ENCODE data around the gene SSH3. TPM values are rescaled to one million over a fixed set of nuclear protein-coding genes. Genes with fewer than 3 reads are reported as not detected.

The SSH3 gene
- polyA plus RNA-seq, 1 donor from 2014 or later: 0.89 TPM

DNA sequence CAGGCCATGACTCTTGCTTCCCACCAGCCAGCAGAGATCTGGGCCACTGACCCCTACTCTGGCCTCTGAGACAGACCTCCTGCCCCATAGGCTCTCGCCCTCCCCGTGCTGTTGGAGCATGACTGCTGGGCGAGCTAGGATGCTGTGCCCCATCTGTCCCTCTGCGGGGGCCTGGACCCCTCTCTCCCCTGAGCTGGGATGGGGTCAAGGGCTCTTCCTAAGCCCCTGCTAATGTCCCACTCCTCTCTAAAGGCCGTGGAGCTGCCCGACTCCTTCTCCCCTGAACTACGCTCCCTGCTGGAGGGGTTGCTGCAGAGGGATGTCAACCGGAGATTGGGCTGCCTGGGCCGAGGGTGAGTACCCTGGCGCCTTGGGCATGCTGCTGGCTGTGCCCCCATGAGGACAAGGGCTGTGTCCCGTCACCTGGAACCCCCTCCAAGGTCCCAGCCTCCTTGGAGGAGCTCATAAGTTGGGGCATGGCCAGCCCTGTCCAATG, 20.4 kb upstream of the SSH3 start:
- Histone ChIP-seq H3K4me2 (ENCODE audit: low read length) (no peak overlapping the region), H3K36me3 (ENCODE audit: insufficient read depth, low read length) (no peaks in the 10 kb centered on the region), H3K9me2 (ENCODE audit: insufficient read depth, low read length) (no peaks in the 10 kb centered on the region), H4K20me1 (ENCODE audit: insufficient read depth) (no peaks in the 10 kb centered on the region), H3K27ac (ENCODE audit: low read length) (no peak overlapping the region), H3K9me3 (ENCODE audit: low read length) (no peaks in the 10 kb centered on the region), H2AFZ (ENCODE audit: low read depth, low read length) (no peak overlapping the region), H3F3A (ENCODE audit: insufficient read depth, low read length, poor library complexity, severe bottlenecking) (peaks cover 6% of the 10 kb centered on the region), H3K79me2 (replicated peaks; ENCODE audit: insufficient read depth, low read length) (no peaks in the 10 kb centered on the region), H3K9ac (ENCODE audit: low read length) (no peak overlapping the region), H3K27me3 (ENCODE audit: insufficient read depth, low read depth, low read length) (no peaks in the 10 kb centered on the region), H3K4me3 (ENCODE audit: low read length) (no peak overlapping the region)
- TF ChIP-seq EZH2 (IDR thresholded peaks at IDR 0.05; ENCODE audit: borderline replicate concordance, insufficient read depth, low read length, poor library complexity, severe bottlenecking) (no peak), TAF1 (IDR thresholded peaks at IDR 0.05; ENCODE audit: low read depth) (no peak), MXI1 (conservative IDR thresholded peaks at IDR 0.05; ENCODE audit: poor library complexity, severe bottlenecking) (no peak), EP300 (conservative IDR thresholded peaks at IDR 0.05; ENCODE audit: poor library complexity, severe bottlenecking) (no peak), RAD21 (conservative IDR thresholded peaks at IDR 0.05) (no peak), POLR2AphosphoS5 (IDR thresholded peaks at IDR 0.05) (no peak), SMC3 (conservative IDR thresholded peaks at IDR 0.05; ENCODE audit: poor library complexity) (no peak), REST (IDR thresholded peaks at IDR 0.05; ENCODE audit: borderline replicate concordance) (no peak)
- TF ChIP-seq, protein P1, sequence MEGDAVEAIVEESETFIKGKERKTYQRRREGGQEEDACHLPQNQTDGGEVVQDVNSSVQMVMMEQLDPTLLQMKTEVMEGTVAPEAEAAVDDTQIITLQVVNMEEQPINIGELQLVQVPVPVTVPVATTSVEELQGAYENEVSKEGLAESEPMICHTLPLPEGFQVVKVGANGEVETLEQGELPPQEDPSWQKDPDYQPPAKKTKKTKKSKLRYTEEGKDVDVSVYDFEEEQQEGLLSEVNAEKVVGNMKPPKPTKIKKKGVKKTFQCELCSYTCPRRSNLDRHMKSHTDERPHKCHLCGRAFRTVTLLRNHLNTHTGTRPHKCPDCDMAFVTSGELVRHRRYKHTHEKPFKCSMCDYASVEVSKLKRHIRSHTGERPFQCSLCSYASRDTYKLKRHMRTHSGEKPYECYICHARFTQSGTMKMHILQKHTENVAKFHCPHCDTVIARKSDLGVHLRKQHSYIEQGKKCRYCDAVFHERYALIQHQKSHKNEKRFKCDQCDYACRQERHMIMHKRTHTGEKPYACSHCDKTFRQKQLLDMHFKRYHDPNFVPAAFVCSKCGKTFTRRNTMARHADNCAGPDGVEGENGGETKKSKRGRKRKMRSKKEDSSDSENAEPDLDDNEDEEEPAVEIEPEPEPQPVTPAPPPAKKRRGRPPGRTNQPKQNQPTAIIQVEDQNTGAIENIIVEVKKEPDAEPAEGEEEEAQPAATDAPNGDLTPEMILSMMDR (IDR thresholded peaks at IDR 0.05; ENCODE audit: poor library complexity, severe bottlenecking): no peak

DNA sequence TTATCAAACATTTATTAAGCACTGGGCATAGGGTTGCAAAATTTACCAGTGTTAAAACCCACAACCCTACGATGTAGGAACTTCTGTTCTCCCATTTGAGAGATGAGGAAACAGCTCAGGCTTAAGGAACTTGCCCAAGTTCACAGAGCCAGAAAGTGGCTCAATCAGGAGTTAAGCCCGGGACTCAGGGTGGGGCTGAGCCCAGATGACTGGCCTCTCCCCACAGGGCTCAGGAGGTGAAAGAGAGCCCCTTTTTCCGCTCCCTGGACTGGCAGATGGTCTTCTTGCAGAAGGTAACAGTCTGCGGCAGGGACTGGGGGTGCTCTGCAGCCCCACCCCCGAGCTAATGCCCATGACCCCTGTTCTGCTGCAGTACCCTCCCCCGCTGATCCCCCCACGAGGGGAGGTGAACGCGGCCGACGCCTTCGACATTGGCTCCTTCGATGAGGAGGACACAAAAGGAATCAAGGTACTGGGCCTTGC, 19.8 kb upstream of the SSH3 start:
- TF ChIP-seq SMC3 (conservative IDR thresholded peaks at IDR 0.05; ENCODE audit: poor library complexity): no peak
- H3K36me3 ChIP-seq (ENCODE audit: insufficient read depth, low read length): no peaks in the 10 kb centered on the region
- no peak overlapping the region for H3K27ac ChIP-seq (ENCODE audit: low read length)

More for the DNA sequence above, 19.8 kb upstream of the SSH3 start:
- H4K20me1 ChIP-seq (ENCODE audit: insufficient read depth): no peaks in the 10 kb centered on the region
- H3K9me3 ChIP-seq (ENCODE audit: low read length): no peaks in the 10 kb centered on the region
- no peak overlapping the region for H3K4me3 ChIP-seq (ENCODE audit: low read length)
- no peak overlapping the region for H3K4me2 ChIP-seq (ENCODE audit: low read length)
- no peaks in the 10 kb centered on the region for H3K27me3 ChIP-seq (ENCODE audit: insufficient read depth, low read depth, low read length)
- H3F3A ChIP-seq (ENCODE audit: insufficient read depth, low read length, poor library complexity, severe bottlenecking): peaks cover 7% of the 10 kb centered on the region
- no peaks in the 10 kb centered on the region for H3K9me2 ChIP-seq (ENCODE audit: insufficient read depth, low read length)
- H3K9ac ChIP-seq (ENCODE audit: low read length): no peak overlapping the region
- H2AFZ ChIP-seq (ENCODE audit: low read depth, low read length): no peak overlapping the region
- H3K79me2 ChIP-seq (replicated peaks; ENCODE audit: insufficient read depth, low read length): no peaks in the 10 kb centered on the region

Data from neural cell (in vitro differentiated cells).